HepG2 (cell line): ENCODE results near the gene PIGN. TPM values are rescaled to one million over a fixed set of nuclear protein-coding genes. Genes with fewer than 3 reads are reported as not detected.

Experiments
- ATAC-seq: fragments of 200-7000 bp; cut with Tn5 transposase; 3 replicates; pipeline ENCODE4 v1.9.1; 2020; ENCODE audit warnings: mild to moderate bottlenecking, moderate library complexity
- BruUV-seq: library from RNA; stranded (reverse); fragments of 400-500 nt; replicated peaks from 2 replicates; lab custom pipeline; 2021; lab: Mats Ljungman, UMichigan
- CTCF ChIA-PET: fragments of 300-600 bp; formaldehyde crosslinking; extraction: SDS; loops from one replicate; lab custom pipeline; 2021; ENCODE audit warnings: low total read pairs, inconsistent platforms, low intra/inter-chr PET ratio; lab: Yijun Ruan, JAX
- POLR2A ChIA-PET: fragments of 350-600 bp; sonication (Branson Sonifier 250); formaldehyde crosslinking; loops from one replicate; lab custom pipeline; 2020; ENCODE audit warnings: antibody characterized with exemption, inconsistent platforms; lab: Yijun Ruan, JAX
- DNase-seq: peaks from one replicate; pipeline ENCODE4 v3.0.0-alpha.2; 2015; ENCODE audit warnings: low spot score
- FAIRE-seq: peaks from 3 replicates; lab custom pipeline; 2011; peaks lifted over from hg19 to GRCh38; lab: Jason Lieb, UNC
- H2AFZ ChIP-seq: one replicate; pipeline ENCODE4 v1.6.1; 2011; ENCODE audit warnings: low read length, inconsistent platforms
- H3K27ac ChIP-seq: fragments of 300-600 bp; 3 replicates; pipeline ENCODE4 v1.8.0; 2011; ENCODE audit warnings: mixed run types, mild to moderate bottlenecking, mixed read lengths, low read length, inconsistent platforms; ENCODE audit not compliant: insufficient read depth; ENCODE audit errors: extremely low read length
- H3K27me3 ChIP-seq, 2 experiments: fragments of 200-600 bp in 1 of 2; 2 replicates in 1 of 2; 3 replicates in 1 of 2; pipeline versions ENCODE4 v1.6.0 to v1.8.0; 2011; ENCODE audit warnings: low read length in 2 of 2, mild to moderate bottlenecking in 2 of 2, moderate library complexity in 2 of 2, inconsistent platforms in 1 of 2; ENCODE audit not compliant: insufficient read depth in 2 of 2, control insufficient read depth in 1 of 2
- H3K36me3 ChIP-seq, 2 experiments: fragments of 200-600 bp in 1 of 2; replicated peaks in 1 of 2; 2 replicates in 1 of 2; 3 replicates in 1 of 2; pipeline versions ENCODE4 v1.5.1 to v1.8.0; 2011; ENCODE audit warnings: low read length in 2 of 2, inconsistent platforms in 1 of 2; ENCODE audit not compliant: insufficient read depth in 2 of 2, control insufficient read depth in 1 of 2
- H3K4me1 ChIP-seq: 2 replicates; pipeline ENCODE4 v1.5.1; 2012; ENCODE audit warnings: low read length, inconsistent platforms; ENCODE audit not compliant: insufficient read depth
- H3K4me2 ChIP-seq: 2 replicates; pipeline ENCODE4 v1.6.0; 2011; ENCODE audit warnings: low read depth, low read length, inconsistent platforms
- H3K4me3 ChIP-seq, 3 experiments: fragments of 200-600 bp in 1 of 3; sonication (generic), shearing (Covaris generic) in 1 of 3; replicated peaks in 1 of 3; 2 replicates each; pipeline ENCODE4 v1.5.1; 2011 to 2016; ENCODE audit warnings: low read length in 3 of 3, inconsistent platforms in 2 of 3, low read depth in 2 of 3, mild to moderate bottlenecking in 2 of 3, control low read depth in 1 of 3, mixed read lengths in 1 of 3; ENCODE audit not compliant: insufficient read depth in 1 of 3
- H3K79me2 ChIP-seq: one replicate; pipeline ENCODE4 v1.6.1; 2011; ENCODE audit warnings: low read length, inconsistent platforms; ENCODE audit not compliant: insufficient read depth
- H3K9ac ChIP-seq: 2 replicates; pipeline ENCODE4 v1.6.0; 2011; ENCODE audit warnings: mild to moderate bottlenecking, low read depth, low read length, inconsistent platforms; ENCODE audit not compliant: insufficient read depth
- H3K9me3 ChIP-seq: 2 replicates; pipeline ENCODE4 v1.5.1; 2012; ENCODE audit warnings: mild to moderate bottlenecking, low read length
- H4K20me1 ChIP-seq: 2 replicates; pipeline ENCODE4 v1.6.0; 2011; ENCODE audit warnings: inconsistent platforms, mild to moderate bottlenecking, low read length, moderate library complexity; ENCODE audit not compliant: insufficient read depth
- FOXK2 ChIP-seq: fragments of 450-650 bp; IDR thresholded peaks from 2 replicates; pipeline ENCODE4 v1.6.1; 2016
- MED13 ChIP-seq: sonication (generic); formaldehyde crosslinking; IDR thresholded peaks from 2 replicates; pipeline ENCODE4 v1.5.0; 2020; ENCODE audit warnings: missing genetic modification reagents
- RBFOX2 ChIP-seq: fragments of 200-400 bp; formaldehyde crosslinking; IDR thresholded peaks from 2 replicates; pipeline ENCODE4 v1.6.1; 2017; ENCODE audit warnings: low read depth, mild to moderate bottlenecking, low read length
- RFXAP ChIP-seq: sonication (generic); formaldehyde crosslinking; IDR thresholded peaks from 2 replicates; pipeline ENCODE4 v1.4.0; 2020; ENCODE audit warnings: missing genetic modification reagents, borderline replicate concordance
- SOX6 ChIP-seq, 2 experiments: fragments of 450-650 bp in 1 of 2; sonication (generic) in 1 of 2; formaldehyde crosslinking in 1 of 2; IDR thresholded peaks; 2 replicates each; pipeline versions ENCODE4 v1.4.0 to v1.6.1; 2017 to 2020; ENCODE audit warnings: antibody characterized with exemption in 1 of 2, mild to moderate bottlenecking in 1 of 2, missing genetic modification reagents in 1 of 2
- TBX2 ChIP-seq: sonication (generic); formaldehyde crosslinking; IDR thresholded peaks from 2 replicates; pipeline ENCODE4 v1.5.0; 2020; ENCODE audit warnings: missing genetic modification reagents, mild to moderate bottlenecking, borderline replicate concordance
- TCF7 ChIP-seq: sonication (generic); IDR thresholded peaks from 2 replicates; pipeline ENCODE4 v1.6.1; 2016; ENCODE audit warnings: antibody characterized with exemption, low read depth
- ZNF12 ChIP-seq: sonication (generic); formaldehyde crosslinking; IDR thresholded peaks from 2 replicates; pipeline ENCODE4 v1.5.0; 2020; ENCODE audit warnings: missing genetic modification reagents
- ZNF260 ChIP-seq: sonication (generic); formaldehyde crosslinking; IDR thresholded peaks from 2 replicates; pipeline ENCODE4 v1.4.0; 2020; ENCODE audit warnings: missing genetic modification reagents, low read depth, mild to moderate bottlenecking, borderline replicate concordance
- ZNF296 ChIP-seq: sonication (generic); formaldehyde crosslinking; conservative IDR thresholded peaks from 2 replicates; pipeline ENCODE4 v1.5.0; 2020; ENCODE audit warnings: mild to moderate bottlenecking, missing genetic modification reagents
- WGBS: methylation state at CpG from one replicate; pipeline ENCODE4 v1.1.6; 2017; ENCODE audit warnings: low lambda C conversion rate; 5-methylcytosine and 5-hydroxymethylcytosine counted together
- in situ Hi-C: cut with HindIII; loops from 2 replicates; pipeline ENCODE4 v1.10.0; 2017; ENCODE audit warnings: low pct_unique_long_range_greater_than_20kb; ENCODE audit not compliant: extremely low pct_ligation_motif_present
- intact Hi-C: fragments of 100-400 bp; cut with micrococcal nuclease; formaldehyde crosslinking; loops from one replicate; pipeline ENCODE4 v1.10.0; 2022; ENCODE audit not compliant: unreplicated experiment
- polyA plus RNA-seq, 8 experiments: library from polyadenylated mRNA; depleted of rRNA in 3 of 8; stranded (reverse) in 7 of 8; unstranded in 1 of 8; fragments of >200 nt; fragmentation: Illumina TruSeq in 4 of 8; extraction: Trizol in 4 of 8; gene quantifications; 2 replicates each; pipeline versions ENCODE4 v1.2.1 to v1.2.3, GENCODE V29; 2011 to 2016; ENCODE audit warnings: low read depth in 4 of 8, missing spikeins in 1 of 8, mixed read lengths in 1 of 8; ENCODE audit not compliant: insufficient read depth in 1 of 8
- total RNA-seq, 5 experiments: library from RNA; depleted of rRNA; stranded (reverse); fragments of >200 nt; fragmentation: Illumina TruSeq; extraction: Trizol; gene quantifications; 2 replicates each; pipeline ENCODE4 v1.2.3, GENCODE V29; 2016; ENCODE audit warnings: low read depth in 1 of 5
- TF ChIP-seq, protein P1 (sequence below): sonication (generic); formaldehyde crosslinking; IDR thresholded peaks from 2 replicates; pipeline ENCODE4 v1.9.0; 2021; ENCODE audit warnings: mild to moderate bottlenecking, missing genetic modification reagents

PIGN gene
- total and polyA plus RNA-seq, 2 of the 13 experiments (the other 11 are each of a cell fraction or from before 2014, with no cell fraction given), result 15.5 to 33.6 TPM

DNA sequence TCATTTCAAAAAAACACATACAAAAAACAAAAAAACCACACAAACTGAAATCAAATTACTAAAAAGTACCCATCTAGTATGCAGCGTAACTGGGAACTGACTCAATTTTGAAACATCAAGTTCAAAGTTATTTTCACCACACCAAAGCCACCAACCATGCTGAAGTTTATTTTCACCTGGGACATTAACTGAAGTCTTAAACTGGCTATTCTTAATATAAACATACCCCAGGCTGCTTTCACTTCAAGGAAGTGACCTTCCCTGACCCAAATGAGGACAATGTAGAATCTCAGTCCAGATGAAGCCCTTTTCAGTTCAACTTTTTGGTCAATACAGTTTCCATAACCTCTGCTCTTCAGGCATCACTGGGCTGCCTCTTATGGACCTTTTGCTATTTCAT, 84.6 kb downstream of the PIGN start:
- BruUV-seq, result no TSS peak

More for the DNA sequence above, 84.6 kb downstream of the PIGN start:
- TF ChIP-seq RBFOX2 (no peak), ZNF260 (CRISPR knock-in tag) (no peak), TBX2 (no peak), SOX6 (IDR thresholded peaks at IDR 0.05) (no peak), SOX6 (CRISPR knock-in tag; IDR thresholded peaks at IDR 0.05) (no peak), FOXK2 (no peak), ZNF296 (no peak), RFXAP (no peak), MED13 (CRISPR knock-in tag) (no peak), TCF7 (no peak), ZNF12 (CRISPR knock-in tag) (no peak)
- TF ChIP-seq, protein P1, sequence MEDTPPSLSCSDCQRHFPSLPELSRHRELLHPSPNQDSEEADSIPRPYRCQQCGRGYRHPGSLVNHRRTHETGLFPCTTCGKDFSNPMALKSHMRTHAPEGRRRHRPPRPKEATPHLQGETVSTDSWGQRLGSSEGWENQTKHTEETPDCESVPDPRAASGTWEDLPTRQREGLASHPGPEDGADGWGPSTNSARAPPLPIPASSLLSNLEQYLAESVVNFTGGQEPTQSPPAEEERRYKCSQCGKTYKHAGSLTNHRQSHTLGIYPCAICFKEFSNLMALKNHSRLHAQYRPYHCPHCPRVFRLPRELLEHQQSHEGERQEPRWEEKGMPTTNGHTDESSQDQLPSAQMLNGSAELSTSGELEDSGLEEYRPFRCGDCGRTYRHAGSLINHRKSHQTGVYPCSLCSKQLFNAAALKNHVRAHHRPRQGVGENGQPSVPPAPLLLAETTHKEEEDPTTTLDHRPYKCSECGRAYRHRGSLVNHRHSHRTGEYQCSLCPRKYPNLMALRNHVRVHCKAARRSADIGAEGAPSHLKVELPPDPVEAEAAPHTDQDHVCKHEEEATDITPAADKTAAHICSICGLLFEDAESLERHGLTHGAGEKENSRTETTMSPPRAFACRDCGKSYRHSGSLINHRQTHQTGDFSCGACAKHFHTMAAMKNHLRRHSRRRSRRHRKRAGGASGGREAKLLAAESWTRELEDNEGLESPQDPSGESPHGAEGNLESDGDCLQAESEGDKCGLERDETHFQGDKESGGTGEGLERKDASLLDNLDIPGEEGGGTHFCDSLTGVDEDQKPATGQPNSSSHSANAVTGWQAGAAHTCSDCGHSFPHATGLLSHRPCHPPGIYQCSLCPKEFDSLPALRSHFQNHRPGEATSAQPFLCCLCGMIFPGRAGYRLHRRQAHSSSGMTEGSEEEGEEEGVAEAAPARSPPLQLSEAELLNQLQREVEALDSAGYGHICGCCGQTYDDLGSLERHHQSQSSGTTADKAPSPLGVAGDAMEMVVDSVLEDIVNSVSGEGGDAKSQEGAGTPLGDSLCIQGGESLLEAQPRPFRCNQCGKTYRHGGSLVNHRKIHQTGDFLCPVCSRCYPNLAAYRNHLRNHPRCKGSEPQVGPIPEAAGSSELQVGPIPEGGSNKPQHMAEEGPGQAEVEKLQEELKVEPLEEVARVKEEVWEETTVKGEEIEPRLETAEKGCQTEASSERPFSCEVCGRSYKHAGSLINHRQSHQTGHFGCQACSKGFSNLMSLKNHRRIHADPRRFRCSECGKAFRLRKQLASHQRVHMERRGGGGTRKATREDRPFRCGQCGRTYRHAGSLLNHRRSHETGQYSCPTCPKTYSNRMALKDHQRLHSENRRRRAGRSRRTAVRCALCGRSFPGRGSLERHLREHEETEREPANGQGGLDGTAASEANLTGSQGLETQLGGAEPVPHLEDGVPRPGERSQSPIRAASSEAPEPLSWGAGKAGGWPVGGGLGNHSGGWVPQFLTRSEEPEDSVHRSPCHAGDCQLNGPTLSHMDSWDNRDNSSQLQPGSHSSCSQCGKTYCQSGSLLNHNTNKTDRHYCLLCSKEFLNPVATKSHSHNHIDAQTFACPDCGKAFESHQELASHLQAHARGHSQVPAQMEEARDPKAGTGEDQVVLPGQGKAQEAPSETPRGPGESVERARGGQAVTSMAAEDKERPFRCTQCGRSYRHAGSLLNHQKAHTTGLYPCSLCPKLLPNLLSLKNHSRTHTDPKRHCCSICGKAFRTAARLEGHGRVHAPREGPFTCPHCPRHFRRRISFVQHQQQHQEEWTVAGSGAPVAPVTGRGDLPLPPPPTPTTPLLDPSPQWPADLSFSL (CRISPR knock-in tag), result no peak
- Histone ChIP-seq H3K4me1 (no peaks in the 10 kb centered on the region), H3K79me2 (no peaks in the 10 kb centered on the region), H3K36me3 (peaks cover 0 to 10% of the 10 kb centered on the region in 2 experiments; a peak in 2 of 5 replicates), H3K27ac (no peak overlapping the region), H3K4me2 (no peak overlapping the region), H3K4me3 (no peak overlapping the region), H2AFZ (no peak overlapping the region), H3K27me3 (no peaks in the 10 kb centered on the region), H3K9ac (no peak overlapping the region), H3K9me3 (no peaks in the 10 kb centered on the region), H4K20me1 (no peaks in the 10 kb centered on the region)
- intact Hi-C loops, result no loop called here
- FAIRE-seq (no peak), DNase-seq (no peak), ATAC-seq (no peak)
- ChIA-PET CTCF (no interaction called here), POLR2A (no interaction called here)
- in situ Hi-C loops, result no loop called here
- WGBS, result 100% methylated on average over 1 of the region's 1 CpG
